Activated CD4-positive, alpha-beta T cell treated with anti-CD3 and anti-CD28 coated beads, Interleukin-2, amount 50 U/mL, for 4 hours (primary cell): ENCODE measurements around the gene COX4I1.

Experiments used
- DNase-seq, 2 experiments: peaks; one replicate each; pipeline ENCODE4 v3.0.0-alpha.2; 2020

Gene COX4I1

GRCh38 chr16:85799497-85800320 is at the start of gene COX4I1, which contains the start of gene EMC8:
Gene COX4I1 (plus strand): TSS chr16:85799695. CDS start chr16:85801206, 1,511 bp downstream.
Gene EMC8 (minus strand): TSS chr16:85799544. CDS start chr16:85799295, 249 bp downstream.
- peak; percentile 90 for DNase-seq

GRCh38 chr16:85749771-85750145 is 49.7 kb upstream of the COX4I1 start:
- DNase-seq: no peak

GRCh38 chr16:85750146-85750826 is 49.2 kb upstream of the COX4I1 start:
- no peak for DNase-seq

- DNase-seq: no peak
These were observed 48.4 kb upstream of the COX4I1 start, which contains the start of gene C16orf74 for GRCh38 chr16:85750827-85751697. Gene C16orf74 (minus strand): TSS chr16:85751096. CDS start chr16:85735217, 15,879 bp downstream.

- DNase-seq: no peak
These were observed 47.6 kb upstream of the COX4I1 start for GRCh38 chr16:85751698-85752501.

GRCh38 chr16:85752511-85753420 is 46.7 kb upstream of the COX4I1 start:
- DNase-seq: no peak

- no peak for DNase-seq
These were observed 45.9 kb upstream of the COX4I1 start for GRCh38 chr16:85753559-85753958.

GRCh38 chr16:85753976-85754375 is 45.5 kb upstream of the COX4I1 start:
- no peak for DNase-seq

- DNase-seq: no peak
These were observed 45.1 kb upstream of the COX4I1 start for GRCh38 chr16:85754413-85754812.

GRCh38 chr16:85755929-85756768 is 43.3 kb upstream of the COX4I1 start:
- no peak for DNase-seq

- no peak for DNase-seq
These were observed 42.1 kb upstream of the COX4I1 start for GRCh38 chr16:85757341-85757822.

GRCh38 chr16:85759136-85759535 is 40.4 kb upstream of the COX4I1 start:
- no peak for DNase-seq

- DNase-seq: peak in 1 of 2 experiments; percentile 7
These were observed 39.7 kb upstream of the COX4I1 start for GRCh38 chr16:85759631-85760419.

GRCh38 chr16:85761861-85762260 is 37.6 kb upstream of the COX4I1 start:
- no peak for DNase-seq

- DNase-seq: no peak
These were observed 36.5 kb upstream of the COX4I1 start for GRCh38 chr16:85762970-85763369.

GRCh38 chr16:85763616-85764015 is 35.9 kb upstream of the COX4I1 start:
- no peak for DNase-seq

GRCh38 chr16:85765211-85765610 is 34.3 kb upstream of the COX4I1 start:
- DNase-seq: no peak

- no peak for DNase-seq
These were observed 33.7 kb upstream of the COX4I1 start for GRCh38 chr16:85765767-85766166.

- no peak for DNase-seq
These were observed 32.0 kb upstream of the COX4I1 start for GRCh38 chr16:85767531-85767930.
